ENCODE measurements around the gene BRD3OS. TPM values are rescaled to one million over a fixed set of nuclear protein-coding genes. Genes with fewer than 3 reads are reported as not detected.
A peak's percentile ranks its signal among the peaks of the same experiment; 100 is the strongest.

Gene BRD3OS
- total RNA-seq, 4 donors from 2014 or later: 7.4 to 23.9 (median 13.6) TPM

DNA sequence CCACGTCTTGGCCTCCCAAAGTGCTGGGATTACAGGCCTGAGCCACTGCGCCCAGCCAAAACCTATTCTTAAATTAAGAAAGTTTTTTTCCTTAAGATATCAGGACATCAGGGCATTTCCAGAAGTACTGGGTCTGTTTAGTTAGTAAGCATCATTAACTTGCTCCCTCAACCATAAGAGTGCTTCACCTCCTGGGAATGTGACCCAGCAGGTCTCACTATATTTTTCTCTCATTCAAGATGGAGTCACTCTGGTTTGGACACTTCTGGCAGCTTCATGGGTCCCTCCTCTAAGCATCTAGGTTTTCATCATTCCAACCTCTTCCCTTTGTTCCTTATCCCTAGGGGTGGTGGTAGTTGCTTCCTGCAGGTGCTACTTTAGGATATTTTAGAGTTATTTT lies 10.3 kb upstream of the BRD3OS start:
- Histone ChIP-seq H3K9me3 (no peaks in the 10 kb centered on the region), H3K4me3 (no peak overlapping the region), H3K27ac (no peak overlapping the region), H3K36me3 (no peaks in the 10 kb centered on the region), H3K27me3 (no peaks in the 10 kb centered on the region), H3K4me1 (no peaks in the 10 kb centered on the region)
- intact Hi-C loops (cut with DNase I; ENCODE audit: low total_unique reads): no loop called here
- TF ChIP-seq POLR2A (IDR thresholded peaks at IDR 0.05) (no peak), CTCF (IDR thresholded peaks at IDR 0.05) (no peak)
- no peak for DNase-seq

DNA sequence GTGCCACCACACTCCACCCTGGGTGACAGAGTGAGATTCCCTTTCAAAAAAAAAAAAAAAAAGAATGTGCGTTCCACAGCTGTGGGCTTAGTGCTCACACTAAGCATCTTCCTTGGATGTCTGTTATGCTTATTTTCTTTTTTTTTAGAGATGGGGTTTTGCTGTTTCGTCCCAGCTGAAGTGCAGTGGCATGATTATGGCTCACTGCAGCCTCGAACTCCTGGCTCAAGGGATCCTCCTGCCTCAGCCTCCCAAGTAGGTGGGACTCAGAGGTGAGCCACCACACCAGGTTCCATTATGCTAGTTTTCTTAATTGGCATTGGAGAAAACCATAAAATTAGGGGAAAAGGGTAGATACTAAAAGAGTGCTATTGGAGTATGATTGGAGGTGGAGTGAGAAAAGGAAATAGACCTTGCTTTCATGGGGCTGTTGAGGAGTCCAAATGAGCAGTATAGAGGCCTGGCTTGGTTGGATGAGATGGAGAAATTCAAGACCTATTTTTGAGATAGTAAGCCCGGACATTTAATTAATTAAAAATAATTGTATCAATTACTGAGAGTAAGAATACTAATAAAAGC lies 978 bp upstream of the BRD3OS start:
- no peaks in the 10 kb centered on the region for H3K4me1 ChIP-seq
- no peaks in the 10 kb centered on the region for H3K36me3 ChIP-seq
- no peaks in the 10 kb centered on the region for H3K9me3 ChIP-seq
- intact Hi-C loops (cut with DNase I; ENCODE audit: low total_unique reads): no loop called here
- DNase-seq: no peak
- peak overlapping the region; percentile 59 to 79 for H3K27ac ChIP-seq
- no peaks in the 10 kb centered on the region for H3K27me3 ChIP-seq
- TF ChIP-seq CTCF (IDR thresholded peaks at IDR 0.05) (no peak), POLR2A (IDR thresholded peaks at IDR 0.05) (no peak)
- peak overlapping the region in 1 of 2 donors; percentile 8 for H3K4me3 ChIP-seq

DNA sequence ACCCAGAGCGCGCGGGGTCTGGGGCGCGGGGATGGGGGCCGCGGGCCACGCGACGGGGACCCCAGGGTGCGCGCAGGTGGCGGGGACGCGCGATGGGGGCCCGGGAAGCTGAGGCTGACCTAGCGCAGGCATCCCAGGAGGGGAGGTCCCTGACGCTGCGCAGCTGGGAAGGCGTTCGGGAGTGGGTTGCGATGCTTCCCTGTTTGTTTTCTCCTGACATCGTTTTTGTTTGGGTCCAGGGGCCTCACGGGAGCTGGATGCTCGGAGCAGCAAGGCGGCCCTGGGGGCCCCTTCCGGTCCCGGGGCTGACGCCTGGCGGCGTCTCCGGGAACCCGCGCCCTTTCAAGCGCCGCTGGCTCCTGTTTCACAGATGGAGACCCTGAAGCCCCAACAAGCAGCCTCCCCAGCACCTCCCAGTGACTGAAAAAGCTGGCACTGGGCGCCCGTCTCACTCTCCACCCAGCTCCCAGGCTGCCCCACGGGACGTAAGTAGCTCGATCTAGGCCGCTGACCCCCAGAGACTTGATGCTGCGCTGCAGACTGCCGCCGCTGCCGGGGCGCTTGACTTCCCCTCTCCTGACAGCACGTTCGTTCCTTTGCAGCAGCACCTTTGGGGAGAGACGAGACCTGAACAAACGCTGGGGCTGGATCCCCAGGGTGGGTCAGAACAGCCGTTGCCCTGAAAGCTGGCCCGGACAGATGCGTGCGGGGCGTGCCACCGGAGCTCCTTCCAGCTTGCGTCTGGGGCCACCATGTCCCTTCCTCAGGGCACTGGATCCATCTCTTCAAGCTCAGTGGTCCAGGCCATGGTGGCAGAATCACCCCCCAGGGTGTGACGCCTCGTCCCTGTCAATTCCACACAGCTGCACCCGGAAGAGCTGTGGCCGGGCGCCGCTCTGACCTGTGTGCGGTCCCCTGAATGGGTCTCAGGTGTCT lies 593 bp downstream of the BRD3OS start:
- Histone ChIP-seq H3K9me3 (no peaks in the 10 kb centered on the region), H3K4me1 (no peaks in the 10 kb centered on the region), H3K27ac (peak overlapping the region; percentile 68 to 79), H3K27me3 (no peaks in the 10 kb centered on the region), H3K4me3 (peak overlapping the region; percentile 68 to 87), H3K36me3 (no peaks in the 10 kb centered on the region)
- DNase-seq: peak; percentile 46 to 58
- intact Hi-C loops (cut with DNase I; ENCODE audit: low total_unique reads): no loop called here
- no peak for TF ChIP-seq CTCF (IDR thresholded peaks at IDR 0.05)
- no peak for TF ChIP-seq POLR2A (IDR thresholded peaks at IDR 0.05)

GRCh38 chr9:134026581-134026980 lies 1.3 kb downstream of the BRD3OS start:
- Histone ChIP-seq H3K4me3 (no peak overlapping the region), H3K4me1 (no peaks in the 10 kb centered on the region), H3K27ac (no peak overlapping the region), H3K9me3 (no peaks in the 10 kb centered on the region), H3K36me3 (no peaks in the 10 kb centered on the region), H3K27me3 (no peaks in the 10 kb centered on the region)
- peak in 1 of 2 donors; percentile 37 for DNase-seq
- intact Hi-C loops (cut with DNase I; ENCODE audit: low total_unique reads): no loop called here
- TF ChIP-seq POLR2A (IDR thresholded peaks at IDR 0.05): no peak
- no peak for TF ChIP-seq CTCF (IDR thresholded peaks at IDR 0.05)

DNA sequence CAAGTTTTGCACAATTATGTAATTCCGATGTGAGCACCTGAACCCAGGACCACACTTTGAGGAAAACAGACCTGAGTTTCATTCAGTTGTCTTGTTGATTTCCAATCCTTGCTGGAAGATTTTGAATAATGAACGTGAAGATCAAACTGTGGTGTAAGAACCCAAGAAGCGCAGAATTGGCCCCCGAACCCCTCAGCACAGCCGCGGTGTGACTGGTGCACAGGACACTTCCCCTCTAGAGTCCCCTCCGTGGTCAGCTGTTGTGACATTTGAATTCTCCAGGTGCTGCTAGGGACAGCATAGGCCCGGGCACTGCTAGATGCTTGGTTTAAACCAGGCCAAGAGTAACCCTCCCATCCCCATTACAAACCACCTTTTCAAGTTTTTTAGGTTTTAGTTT lies 1.7 kb downstream of the BRD3OS start:
- DNase-seq: no peak
- Histone ChIP-seq H3K27me3 (no peaks in the 10 kb centered on the region), H3K36me3 (no peaks in the 10 kb centered on the region), H3K4me3 (no peak overlapping the region), H3K9me3 (no peaks in the 10 kb centered on the region), H3K4me1 (no peaks in the 10 kb centered on the region), H3K27ac (no peak overlapping the region)
- no peak for TF ChIP-seq POLR2A (IDR thresholded peaks at IDR 0.05)
- intact Hi-C loops (cut with DNase I; ENCODE audit: low total_unique reads): no loop called here
